ENCODE data around the gene GMEB2.
"Not testable (repeated sequence)": the region's sequence is repeated elsewhere in the genome, so short reads cannot be mapped to it uniquely, and the experiment has no call there.

The GMEB2 gene

DNA sequence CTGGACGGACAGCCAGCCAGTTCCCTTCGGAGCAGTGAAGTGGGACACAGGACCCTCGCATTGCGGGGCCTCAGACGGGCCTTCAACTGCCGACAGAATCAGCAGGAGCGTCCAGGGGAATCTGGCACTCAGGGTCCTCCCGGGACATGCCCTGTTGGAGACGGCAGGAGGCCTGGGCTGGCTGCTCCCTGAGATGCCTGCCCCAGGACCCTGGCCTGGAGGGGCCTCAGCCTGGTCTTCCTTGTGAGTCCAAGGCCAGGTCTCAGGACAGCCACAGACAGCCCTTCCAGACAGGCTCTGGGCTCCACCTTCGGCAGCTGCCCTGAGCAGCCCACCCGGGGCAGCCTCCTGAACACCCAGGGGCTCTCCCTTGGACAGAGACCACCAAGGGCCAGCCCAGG, 38.3 kb downstream of the GMEB2 start:
- no peak for DNase-seq (ENCODE audit: low read depth)

DNA sequence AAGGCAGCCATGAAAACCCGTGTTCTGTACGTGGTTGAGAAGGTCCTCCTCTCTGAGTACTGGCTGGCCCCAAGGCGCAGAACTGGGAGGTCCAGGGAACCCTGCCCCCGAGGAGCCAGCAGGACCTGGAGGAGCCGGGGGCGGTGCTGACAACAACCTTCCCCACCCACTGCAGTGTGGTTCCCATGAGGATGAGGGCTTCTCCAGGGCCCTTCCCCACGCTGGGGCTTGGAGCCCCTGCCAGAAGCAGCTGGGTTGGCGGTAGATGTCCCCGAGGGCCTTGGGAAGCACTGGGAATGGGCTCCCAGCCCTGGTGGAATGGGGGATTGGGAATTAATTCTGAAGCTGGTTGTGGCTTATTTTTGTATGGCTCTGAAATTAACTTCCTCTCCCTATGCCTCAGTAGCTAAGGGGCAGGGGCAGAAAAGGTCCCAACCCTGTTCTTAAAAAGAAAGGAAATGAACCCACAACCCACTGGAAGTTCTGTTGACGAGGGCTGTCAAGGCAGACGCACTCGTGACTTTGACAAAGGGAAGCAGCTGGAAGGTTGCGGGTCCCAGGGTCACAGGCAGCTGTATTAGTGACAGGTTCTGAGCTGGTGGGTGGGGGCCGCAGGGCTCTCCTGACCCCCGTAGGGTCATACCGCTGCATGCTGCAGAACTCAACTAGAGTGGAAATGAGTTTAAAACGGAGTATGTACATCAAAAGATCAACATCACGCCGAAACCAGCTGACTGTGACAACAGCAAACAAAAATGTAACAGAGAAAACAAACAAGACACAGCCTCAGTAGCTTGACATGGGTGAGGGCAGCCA, 38.9 kb downstream of the GMEB2 start:
- DNase-seq (ENCODE audit: low read depth) = no peak

GRCh38 chr20:63587256-63587655, 39.6 kb downstream of the GMEB2 start:
- no peak for DNase-seq (ENCODE audit: low read depth)

- DNase-seq (ENCODE audit: low read depth) = no peak
These were observed 40.1 kb downstream of the GMEB2 start for GRCh38 chr20:63586797-63587196.

DNA sequence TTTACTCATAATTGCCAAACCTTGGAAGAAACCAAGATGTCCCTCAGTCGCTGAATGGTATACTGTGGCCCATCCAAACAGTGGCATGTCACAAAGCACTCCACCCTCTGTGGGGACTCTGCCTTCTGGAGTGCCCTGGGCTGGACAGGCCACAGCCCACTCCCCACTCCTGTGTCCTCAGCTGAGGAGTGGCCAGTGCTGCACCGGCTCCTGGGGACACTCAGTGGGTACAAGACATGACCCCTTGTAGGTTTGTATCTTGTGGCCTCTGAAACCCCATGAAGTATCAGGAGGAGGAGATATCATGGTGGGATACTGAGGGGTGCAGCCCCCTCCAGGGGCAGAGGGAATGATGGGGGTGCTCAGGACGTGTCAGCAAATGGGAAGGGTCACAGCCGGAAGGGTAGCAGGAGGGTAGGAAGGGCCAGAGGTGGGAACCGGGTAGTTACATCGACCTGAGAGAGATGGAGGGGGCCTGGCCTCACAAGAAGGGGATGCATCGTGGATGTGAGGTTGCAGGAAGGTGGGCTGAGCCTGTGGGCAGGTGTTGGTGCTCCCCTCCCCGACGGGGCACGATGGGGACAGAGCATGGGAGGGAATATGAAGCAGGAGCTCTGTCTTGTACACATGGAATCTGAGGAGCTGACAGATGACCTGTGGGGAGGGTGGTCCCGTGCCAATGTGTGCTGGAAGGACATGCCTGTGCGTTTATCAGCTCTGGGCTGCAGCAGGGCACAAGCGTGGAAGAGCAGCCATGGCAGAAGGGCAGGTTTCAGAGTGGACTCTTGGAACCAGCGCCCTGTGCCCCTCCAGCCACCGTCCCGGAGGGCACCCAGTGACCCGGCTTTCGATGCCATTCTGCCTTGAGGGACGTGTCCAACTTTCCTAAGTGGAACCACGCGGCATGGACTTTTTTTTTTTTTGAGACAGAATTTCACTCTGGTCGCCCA, 41.0 kb downstream of the GMEB2 start:
- no peak for DNase-seq (ENCODE audit: low read depth)

DNA sequence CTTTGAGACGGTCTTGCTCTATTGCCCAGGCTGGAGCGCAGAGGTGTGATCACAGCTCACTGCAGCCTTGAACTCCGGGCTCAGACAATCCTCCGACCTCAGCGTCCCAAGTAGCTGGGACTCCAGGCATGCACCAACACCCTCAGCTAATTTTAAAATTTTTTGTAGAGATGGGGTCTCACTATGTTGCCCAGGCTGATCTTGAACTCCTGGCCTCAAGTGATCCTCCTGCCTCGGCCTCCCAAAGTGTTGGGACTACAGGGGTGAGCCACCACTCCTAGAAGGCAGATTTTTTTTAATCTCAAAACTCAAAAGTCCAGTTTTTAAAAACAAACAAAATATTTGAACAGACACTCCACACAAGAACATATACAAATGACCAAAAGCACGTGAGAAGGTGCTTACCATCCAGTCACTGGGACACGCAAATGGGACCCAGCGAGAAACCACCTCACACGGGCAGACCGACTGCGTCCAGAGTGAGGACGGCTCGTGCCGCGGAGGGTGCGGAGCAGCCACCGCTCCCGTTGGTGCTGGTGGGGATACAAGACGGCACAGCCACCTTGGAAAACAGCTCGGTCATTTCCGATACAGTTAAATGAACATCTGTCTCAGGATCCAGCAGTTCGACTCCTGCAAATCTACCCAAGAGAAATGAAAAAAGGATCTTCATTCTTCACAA, 44.4 kb downstream of the GMEB2 start:
- DNase-seq (ENCODE audit: low read depth) = no peak

GRCh38 chr20:63580796-63581461, 46.0 kb downstream of the GMEB2 start:
- DNase-seq (ENCODE audit: low read depth) = peak; percentile 61

- no peak for DNase-seq (ENCODE audit: low read depth)
These were observed 47.7 kb downstream of the GMEB2 start for GRCh38 chr20:63579017-63579694.

GRCh38 chr20:63578224-63579016, 48.5 kb downstream of the GMEB2 start:
- no peak for DNase-seq (ENCODE audit: low read depth)

DNA sequence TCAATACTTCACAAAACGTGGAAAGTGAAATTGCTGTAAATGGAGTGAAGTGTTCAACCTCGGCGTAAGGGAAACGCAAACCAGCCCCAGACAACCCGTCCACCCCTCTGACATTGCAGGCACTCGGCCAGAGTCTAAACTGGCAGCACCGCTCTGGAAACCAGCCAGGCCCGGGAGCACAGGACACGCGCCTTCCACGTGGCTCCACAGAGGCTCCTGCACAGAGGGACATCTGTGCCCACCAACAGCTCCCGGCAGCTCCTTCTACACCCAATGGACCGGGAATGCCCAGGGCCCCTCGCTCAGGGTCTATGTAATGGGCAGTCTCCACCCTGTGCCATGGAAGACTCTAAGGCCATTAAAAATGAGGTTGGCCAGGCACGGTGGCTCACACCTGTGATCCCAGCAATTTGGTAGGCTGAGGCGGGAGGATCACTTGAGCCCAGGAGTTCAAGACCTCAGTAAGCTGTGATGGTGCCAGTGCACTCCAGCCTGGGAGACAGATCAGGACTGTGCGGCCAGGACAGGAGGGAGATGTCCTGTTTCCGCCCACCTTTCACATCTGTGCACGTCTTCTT, 49.5 kb downstream of the GMEB2 start:
- no peak for DNase-seq (ENCODE audit: low read depth)

DNA sequence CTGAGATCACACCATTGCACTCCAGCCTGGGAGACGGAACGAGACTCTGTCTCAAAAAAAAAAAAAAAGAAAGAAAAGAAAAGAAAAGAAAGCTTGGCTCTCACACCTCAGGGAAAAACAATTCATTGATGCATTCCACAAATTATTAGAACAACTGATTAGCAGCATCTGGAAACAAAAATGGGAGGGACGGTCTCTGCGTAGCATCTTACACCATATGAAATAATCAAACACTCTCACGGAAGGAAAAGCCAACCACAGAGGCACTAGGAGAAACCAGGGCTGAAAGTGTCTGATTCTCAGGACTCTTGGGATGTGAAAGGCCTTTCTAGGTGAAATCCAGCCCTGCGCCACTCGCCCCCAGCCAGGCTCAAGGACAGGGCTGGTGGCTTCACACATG, 50.6 kb downstream of the GMEB2 start:
- DNase-seq (ENCODE audit: low read depth) = no peak

- no peak for DNase-seq (ENCODE audit: low read depth)
These were observed 51.8 kb downstream of the GMEB2 start for GRCh38 chr20:63574829-63575743.

- peak; percentile 49 for DNase-seq (ENCODE audit: low read depth)
These were observed 52.6 kb downstream of the GMEB2 start, which contains the start of gene HELZ2 for GRCh38 chr20:63574156-63574828. TSS of gene HELZ2 (minus strand) at chr20:63574239. CDS start at chr20:63572385, 1,854 bp downstream.

DNA sequence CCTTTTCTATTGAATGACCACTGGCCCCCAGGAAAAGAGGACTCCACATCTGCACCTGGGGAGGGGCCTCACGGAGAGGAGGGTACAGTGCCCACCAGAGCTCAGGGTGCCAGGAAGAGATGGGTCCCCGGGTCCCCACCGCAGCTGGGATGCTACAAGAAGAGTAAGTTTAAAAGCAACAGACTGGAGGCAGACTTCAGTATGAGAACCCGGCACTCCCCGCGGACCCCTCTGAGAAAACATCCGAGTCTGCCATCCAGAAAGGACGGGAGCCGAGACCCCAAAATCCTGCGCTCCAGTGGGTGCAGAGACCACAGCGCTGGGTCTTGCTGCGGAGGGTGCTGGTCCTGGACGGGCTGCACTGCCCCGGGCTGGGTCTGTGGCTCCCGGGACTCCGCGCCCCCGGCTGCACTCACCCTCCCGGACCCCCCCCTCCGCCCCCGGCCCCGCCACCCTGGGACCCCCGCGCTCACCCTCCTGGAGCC, 53.2 kb downstream of the GMEB2 start:
- no peak for DNase-seq (ENCODE audit: low read depth)

DNA sequence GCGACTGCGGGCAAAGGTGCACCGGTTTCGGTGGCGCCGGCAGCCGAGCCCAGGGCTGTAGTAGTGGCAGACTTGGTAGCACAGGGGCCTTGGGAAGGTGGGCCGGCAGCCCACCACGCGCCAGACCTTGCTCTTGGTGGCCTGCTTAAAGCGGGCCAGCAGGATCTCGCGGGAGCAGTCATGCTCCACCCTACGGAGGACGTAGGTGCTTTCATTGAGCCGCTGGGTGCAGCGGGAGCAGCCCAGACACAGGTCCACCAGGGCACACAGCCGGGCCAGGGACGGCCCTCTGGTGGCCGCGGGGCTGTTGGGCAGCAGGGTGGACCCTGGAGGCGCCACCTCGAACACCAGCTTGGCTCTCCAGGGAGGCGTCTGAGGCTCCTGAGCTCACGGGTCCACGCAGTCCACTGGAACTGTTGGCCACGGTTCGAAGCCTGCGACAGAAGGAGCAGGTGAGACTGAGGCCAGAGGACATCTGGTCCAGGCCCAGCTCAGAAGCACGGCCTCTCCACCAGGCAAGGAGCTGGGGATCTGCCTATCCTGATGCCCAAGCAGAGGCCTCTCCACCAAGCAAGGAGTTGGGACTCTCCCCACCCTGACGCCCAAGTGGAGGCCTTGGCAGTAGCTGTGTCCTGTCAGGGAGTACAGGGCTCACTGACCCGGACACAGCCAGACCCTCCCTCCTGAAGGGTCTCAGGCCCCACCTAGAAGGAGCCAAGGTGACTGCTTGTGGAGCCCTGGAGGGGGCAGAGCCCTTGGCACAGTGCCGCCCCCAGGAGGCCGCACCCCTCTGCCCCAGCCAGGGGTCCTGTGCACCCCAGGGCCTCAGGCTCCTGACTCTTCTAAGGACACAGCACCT, 53.9 kb downstream of the GMEB2 start:
- no peak for DNase-seq (ENCODE audit: low read depth)

DNA sequence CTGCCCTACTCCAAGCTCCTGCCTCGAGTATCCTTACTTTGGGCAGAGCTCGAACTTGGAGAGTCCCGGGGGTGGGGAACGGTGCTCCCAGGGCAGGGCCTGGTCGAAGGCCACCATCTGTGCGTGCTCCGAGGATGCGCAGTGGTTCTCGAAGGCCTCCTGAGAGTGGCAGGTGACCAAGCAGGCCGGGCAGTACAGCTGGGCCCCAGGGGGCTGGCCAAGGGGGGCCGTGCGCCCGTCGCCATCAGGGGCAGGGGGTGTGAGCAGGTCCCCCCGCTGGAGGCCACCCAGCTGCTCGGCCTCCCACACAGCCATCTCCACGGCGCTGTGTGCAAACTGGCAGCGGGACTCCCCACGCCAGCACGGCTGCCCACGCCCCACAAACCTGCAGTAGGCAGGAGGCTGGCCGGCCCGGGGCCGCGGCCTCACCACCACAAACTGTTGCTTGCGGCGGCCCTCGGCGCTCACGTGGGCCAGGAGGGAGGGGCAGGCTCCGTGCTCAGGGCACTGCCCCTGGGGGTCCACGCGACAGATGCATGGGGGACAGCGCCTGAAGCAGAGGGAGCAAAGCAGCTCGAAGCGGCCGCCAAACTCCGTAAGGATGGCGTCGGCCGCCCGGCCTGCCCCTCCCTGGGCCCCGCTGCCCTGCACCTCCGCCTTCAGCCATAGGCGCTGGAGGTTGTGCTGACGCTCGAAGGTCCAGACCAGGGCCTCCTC, 54.7 kb downstream of the GMEB2 start:
- DNase-seq (ENCODE audit: low read depth) = no peak

DNA sequence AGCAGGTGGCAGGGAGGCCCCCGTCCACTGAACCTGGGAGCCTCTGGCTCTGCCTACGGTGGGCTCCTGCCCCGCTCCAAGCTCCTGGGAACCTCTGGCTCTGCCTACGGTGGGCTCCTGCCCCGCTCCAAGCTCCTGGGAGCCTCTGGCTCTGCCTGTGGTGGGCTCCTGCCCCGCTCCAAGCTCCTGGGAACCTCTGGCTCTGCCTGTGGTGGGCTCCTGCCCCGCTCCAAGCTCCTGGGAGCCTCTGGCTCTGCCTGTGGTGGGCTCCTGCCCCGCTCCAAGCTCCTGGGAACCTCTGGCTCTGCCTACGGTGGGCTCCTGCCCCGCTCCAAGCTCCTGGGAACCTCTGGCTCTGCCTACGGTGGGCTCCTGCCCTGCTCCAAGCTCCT, 55.8 kb downstream of the GMEB2 start:
- not testable (repeated sequence) for DNase-seq (ENCODE audit: low read depth)
